ENCODE data around the gene THADA.

DNA sequence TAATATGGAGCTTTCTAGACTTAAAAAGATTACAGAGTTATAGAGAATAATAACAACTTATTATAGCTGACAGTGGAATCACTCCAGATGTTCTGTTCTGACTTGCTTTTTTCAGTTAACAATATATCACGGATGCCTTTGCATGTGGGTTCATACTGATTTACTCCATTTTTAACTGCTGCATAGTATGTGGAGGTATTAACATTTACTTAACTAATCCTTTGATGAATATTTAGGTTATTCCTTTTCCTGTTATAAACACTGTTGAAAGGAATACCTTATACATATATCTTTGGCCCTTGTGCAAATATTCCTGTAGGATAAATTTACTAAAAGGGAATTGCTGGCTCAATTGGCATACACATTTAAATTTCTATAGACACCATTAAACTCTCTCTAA lies 336.3 kb downstream of the THADA start:
- TF ChIP-seq EZH2 (IDR thresholded peaks at IDR 0.05) (no peak), EZH2phosphoT487 (IDR thresholded peaks at IDR 0.05) (no peak)
- TF ChIP-seq, protein P1, sequence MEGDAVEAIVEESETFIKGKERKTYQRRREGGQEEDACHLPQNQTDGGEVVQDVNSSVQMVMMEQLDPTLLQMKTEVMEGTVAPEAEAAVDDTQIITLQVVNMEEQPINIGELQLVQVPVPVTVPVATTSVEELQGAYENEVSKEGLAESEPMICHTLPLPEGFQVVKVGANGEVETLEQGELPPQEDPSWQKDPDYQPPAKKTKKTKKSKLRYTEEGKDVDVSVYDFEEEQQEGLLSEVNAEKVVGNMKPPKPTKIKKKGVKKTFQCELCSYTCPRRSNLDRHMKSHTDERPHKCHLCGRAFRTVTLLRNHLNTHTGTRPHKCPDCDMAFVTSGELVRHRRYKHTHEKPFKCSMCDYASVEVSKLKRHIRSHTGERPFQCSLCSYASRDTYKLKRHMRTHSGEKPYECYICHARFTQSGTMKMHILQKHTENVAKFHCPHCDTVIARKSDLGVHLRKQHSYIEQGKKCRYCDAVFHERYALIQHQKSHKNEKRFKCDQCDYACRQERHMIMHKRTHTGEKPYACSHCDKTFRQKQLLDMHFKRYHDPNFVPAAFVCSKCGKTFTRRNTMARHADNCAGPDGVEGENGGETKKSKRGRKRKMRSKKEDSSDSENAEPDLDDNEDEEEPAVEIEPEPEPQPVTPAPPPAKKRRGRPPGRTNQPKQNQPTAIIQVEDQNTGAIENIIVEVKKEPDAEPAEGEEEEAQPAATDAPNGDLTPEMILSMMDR (IDR thresholded peaks at IDR 0.05) = no peak

Measured in neural progenitor cell (in vitro differentiated cells).